Measurements from ENCODE around the gene SPOCK3.
"Not testable (repeated sequence)": the region's sequence is repeated elsewhere in the genome, so short reads cannot be mapped to it uniquely, and the experiment has no call there.

The SPOCK3 gene

GRCh38 chr4:167234316-167234881, at the start of gene SPOCK3:
Gene SPOCK3 (minus strand): TSS chr4:167234494.
- no peak for DNase-seq (ENCODE audit: low spot score)

- no peak for DNase-seq (ENCODE audit: low spot score)
Observed at GRCh38 chr4:167282171-167282864, 48.0 kb upstream of the SPOCK3 start.

GRCh38 chr4:167281545-167281944, 47.3 kb upstream of the SPOCK3 start:
- DNase-seq (ENCODE audit: low spot score), result not testable (repeated sequence)

GRCh38 chr4:167274351-167274750, 40.1 kb upstream of the SPOCK3 start:
- DNase-seq (ENCODE audit: low spot score), result no peak

GRCh38 chr4:167265231-167265630, 30.9 kb upstream of the SPOCK3 start:
- no peak for DNase-seq (ENCODE audit: low spot score)

GRCh38 chr4:167248271-167248670, 14.0 kb upstream of the SPOCK3 start:
- no peak for DNase-seq (ENCODE audit: low spot score)

- no peak for DNase-seq (ENCODE audit: low spot score)
Observed at GRCh38 chr4:167239627-167240026, 5.3 kb upstream of the SPOCK3 start.

GRCh38 chr4:167238226-167238625, 3.9 kb upstream of the SPOCK3 start:
- DNase-seq (ENCODE audit: low spot score), result no peak

- DNase-seq (ENCODE audit: low spot score), result no peak
Observed at GRCh38 chr4:167233685-167234315, 494 bp downstream of the SPOCK3 start.

- no peak for DNase-seq (ENCODE audit: low spot score)
Observed at GRCh38 chr4:167232805-167233684, 1.2 kb downstream of the SPOCK3 start.

GRCh38 chr4:167230744-167231143, 3.5 kb downstream of the SPOCK3 start:
- no peak for DNase-seq (ENCODE audit: low spot score)

- DNase-seq (ENCODE audit: low spot score), result no peak
Observed at GRCh38 chr4:167222099-167222498, 12.2 kb downstream of the SPOCK3 start.

- DNase-seq (ENCODE audit: low spot score), result no peak
Observed at GRCh38 chr4:167221084-167221483, 13.2 kb downstream of the SPOCK3 start.

- DNase-seq (ENCODE audit: low spot score), result no peak
Observed at GRCh38 chr4:167218022-167218608, 16.2 kb downstream of the SPOCK3 start.

- DNase-seq (ENCODE audit: low spot score), result no peak
Observed at GRCh38 chr4:167216783-167217182, 17.5 kb downstream of the SPOCK3 start.

GRCh38 chr4:167210166-167210565, 24.1 kb downstream of the SPOCK3 start:
- no peak for DNase-seq (ENCODE audit: low spot score)

- DNase-seq (ENCODE audit: low spot score), result no peak
Observed at GRCh38 chr4:167196344-167197012, 37.8 kb downstream of the SPOCK3 start.

- no peak for DNase-seq (ENCODE audit: low spot score)
Observed at GRCh38 chr4:167190379-167190778, 43.9 kb downstream of the SPOCK3 start.

GRCh38 chr4:167185465-167185864, 48.8 kb downstream of the SPOCK3 start:
- DNase-seq (ENCODE audit: low spot score), result no peak

- no peak for DNase-seq (ENCODE audit: low spot score)
Observed at GRCh38 chr4:167183036-167183435, 51.3 kb downstream of the SPOCK3 start.

GRCh38 chr4:167177925-167178324, 56.4 kb downstream of the SPOCK3 start:
- no peak for DNase-seq (ENCODE audit: low spot score)

All from hematopoietic multipotent progenitor cell treated with erythropoietin and hydrocortisone succinate and interleukin-3 and kit ligand, for 15 days (in vitro differentiated cells).